ENCODE measurements around the gene PWP2. TPM values are rescaled to one million over a fixed set of nuclear protein-coding genes. Genes with fewer than 3 reads are reported as not detected.

The PWP2 gene
- total and polyA plus RNA-seq, 5 donors from 2014 or later = 0.78 to 17.6 (median 7.1) TPM

GRCh38 chr21:44084496-44085241 lies 22.5 kb upstream of the PWP2 start:
- H3K36me3 Mint-ChIP-seq = peaks cover 61% of the 10 kb centered on the region
- peak overlapping the region; percentile 83 for H3K27ac ChIP-seq (ENCODE audit: insufficient read depth, low read length, poor library complexity, severe bottlenecking)
- no peak for DNase-seq

GRCh38 chr21:44085491-44086321 lies 21.5 kb upstream of the PWP2 start:
- Mint-ChIP-seq H3K4me1 (peaks cover 13 to 91% (median 60%) of the 10 kb centered on the region in 4 donors), H3K27me3 (peaks cover 4% of the 10 kb centered on the region), H3K9me3 (no peaks in the 10 kb centered on the region), H3K36me3 (peaks cover 61% of the 10 kb centered on the region), H3K4me3 (peak overlapping the region in 3 of 4 donors; percentile 22 to 78 (median 42)), H3K27ac (peak overlapping the region; percentile 96 to 97 (median 97))
- no peaks in the 10 kb centered on the region for H3K27me3 ChIP-seq (ENCODE audit: control insufficient read depth, insufficient read depth, low read length)
- H3K9me3 ChIP-seq (ENCODE audit: control insufficient read depth in 2 of 2, low read length in 2 of 2) = no peaks in the 10 kb centered on the region
- H3K27ac ChIP-seq (ENCODE audit: insufficient read depth, low read length, poor library complexity, severe bottlenecking) = peak overlapping the region; percentile 83
- no peak for DNase-seq
- peaks cover 70% of the 10 kb centered on the region for H3K36me3 ChIP-seq (ENCODE audit: control insufficient read depth, insufficient read depth, low read length)
- H3K4me3 ChIP-seq (ENCODE audit: low read depth, low read length) = no peak overlapping the region
- H3K4me1 ChIP-seq (ENCODE audit: control insufficient read depth, insufficient read depth, low read length, poor library complexity, severe bottlenecking) = peaks cover 88% of the 10 kb centered on the region
- ATAC-seq (ENCODE audit: low read depth in 2 of 2) = no peak

More at GRCh38 chr21:44084496-44085241, 22.5 kb upstream of the PWP2 start:
- Mint-ChIP-seq H3K4me3 (peak overlapping the region; percentile 22 to 85 (median 59)), H3K9me3 (no peaks in the 10 kb centered on the region), H3K27ac (peak overlapping the region; percentile 96 to 97 (median 97)), H3K4me1 (peaks cover 17 to 82% (median 56%) of the 10 kb centered on the region in 4 donors), H3K27me3 (peaks cover 4% of the 10 kb centered on the region)
- Histone ChIP-seq H3K27me3 (ENCODE audit: control insufficient read depth, insufficient read depth, low read length) (no peaks in the 10 kb centered on the region), H3K36me3 (ENCODE audit: control insufficient read depth, insufficient read depth, low read length) (peaks cover 70% of the 10 kb centered on the region), H3K9me3 (ENCODE audit: control insufficient read depth in 2 of 2, low read length in 2 of 2) (no peaks in the 10 kb centered on the region), H3K4me1 (ENCODE audit: control insufficient read depth, insufficient read depth, low read length, poor library complexity, severe bottlenecking) (peaks cover 77% of the 10 kb centered on the region), H3K4me3 (ENCODE audit: low read depth, low read length) (peak overlapping the region; percentile 53)
- ATAC-seq (ENCODE audit: low read depth in 2 of 2) = no peak

- H3K36me3 Mint-ChIP-seq = peaks cover 54% of the 10 kb centered on the region
- Histone ChIP-seq H3K36me3 (ENCODE audit: control insufficient read depth, insufficient read depth, low read length) (peaks cover 69% of the 10 kb centered on the region), H3K4me1 (ENCODE audit: control insufficient read depth, insufficient read depth, low read length, poor library complexity, severe bottlenecking) (peaks cover 88% of the 10 kb centered on the region), H3K27me3 (ENCODE audit: control insufficient read depth, insufficient read depth, low read length) (no peaks in the 10 kb centered on the region), H3K4me3 (ENCODE audit: low read depth, low read length) (no peak overlapping the region), H3K27ac (ENCODE audit: insufficient read depth, low read length, poor library complexity, severe bottlenecking) (peak overlapping the region; percentile 83), H3K9me3 (ENCODE audit: control insufficient read depth in 2 of 2, low read length in 2 of 2) (no peaks in the 10 kb centered on the region)
- no peaks in the 10 kb centered on the region for H3K9me3 Mint-ChIP-seq
- H3K4me3 Mint-ChIP-seq = no peak overlapping the region
- peak overlapping the region; percentile 96 to 97 (median 97) for H3K27ac Mint-ChIP-seq
- H3K4me1 Mint-ChIP-seq = peaks cover 13 to 87% (median 56%) of the 10 kb centered on the region in 4 donors
- DNase-seq (no peak), ATAC-seq (ENCODE audit: low read depth in 2 of 2) (no peak)
- peaks cover 4% of the 10 kb centered on the region for H3K27me3 Mint-ChIP-seq
These were observed 20.4 kb upstream of the PWP2 start for GRCh38 chr21:44086636-44087425.

- Histone ChIP-seq H3K27ac (ENCODE audit: insufficient read depth, low read length, poor library complexity, severe bottlenecking) (peak overlapping the region; percentile 83), H3K27me3 (ENCODE audit: control insufficient read depth, insufficient read depth, low read length) (no peaks in the 10 kb centered on the region), H3K4me3 (ENCODE audit: low read depth, low read length) (no peak overlapping the region), H3K9me3 (ENCODE audit: control insufficient read depth in 2 of 2, low read length in 2 of 2) (no peaks in the 10 kb centered on the region), H3K36me3 (ENCODE audit: control insufficient read depth, insufficient read depth, low read length) (peaks cover 67% of the 10 kb centered on the region), H3K4me1 (ENCODE audit: control insufficient read depth, insufficient read depth, low read length, poor library complexity, severe bottlenecking) (peaks cover 81% of the 10 kb centered on the region)
- H3K4me1 Mint-ChIP-seq = peaks cover 13 to 84% (median 54%) of the 10 kb centered on the region in 4 donors
- H3K9me3 Mint-ChIP-seq = no peaks in the 10 kb centered on the region
- H3K27ac Mint-ChIP-seq = peak overlapping the region; percentile 91 to 98 (median 97)
- ATAC-seq (ENCODE audit: low read depth in 2 of 2) (no peak), DNase-seq (no peak)
- peaks cover 4% of the 10 kb centered on the region for H3K27me3 Mint-ChIP-seq
- peaks cover 52% of the 10 kb centered on the region for H3K36me3 Mint-ChIP-seq
- H3K4me3 Mint-ChIP-seq = peak overlapping the region in 3 of 4 donors; percentile 13 to 59 (median 19)
These were observed 19.5 kb upstream of the PWP2 start for GRCh38 chr21:44087426-44088400.

GRCh38 chr21:44088401-44088780 lies 18.8 kb upstream of the PWP2 start:
- Histone ChIP-seq H3K27me3 (ENCODE audit: control insufficient read depth, insufficient read depth, low read length) (no peaks in the 10 kb centered on the region), H3K4me1 (ENCODE audit: control insufficient read depth, insufficient read depth, low read length, poor library complexity, severe bottlenecking) (peaks cover 74% of the 10 kb centered on the region), H3K27ac (ENCODE audit: insufficient read depth, low read length, poor library complexity, severe bottlenecking) (peak overlapping the region; percentile 76), H3K36me3 (ENCODE audit: control insufficient read depth, insufficient read depth, low read length) (peaks cover 69% of the 10 kb centered on the region), H3K9me3 (ENCODE audit: control insufficient read depth in 2 of 2, low read length in 2 of 2) (no peaks in the 10 kb centered on the region), H3K4me3 (ENCODE audit: low read depth, low read length) (no peak overlapping the region)
- ATAC-seq (ENCODE audit: low read depth in 2 of 2) = no peak
- Mint-ChIP-seq H3K9me3 (no peaks in the 10 kb centered on the region), H3K27me3 (peaks cover 4% of the 10 kb centered on the region), H3K36me3 (peaks cover 45% of the 10 kb centered on the region), H3K27ac (peak overlapping the region; percentile 94 to 98 (median 97)), H3K4me3 (peak overlapping the region in 1 of 4 donors; percentile 19), H3K4me1 (peaks cover 11 to 77% (median 47%) of the 10 kb centered on the region in 4 donors)
- DNase-seq = no peak

DNA sequence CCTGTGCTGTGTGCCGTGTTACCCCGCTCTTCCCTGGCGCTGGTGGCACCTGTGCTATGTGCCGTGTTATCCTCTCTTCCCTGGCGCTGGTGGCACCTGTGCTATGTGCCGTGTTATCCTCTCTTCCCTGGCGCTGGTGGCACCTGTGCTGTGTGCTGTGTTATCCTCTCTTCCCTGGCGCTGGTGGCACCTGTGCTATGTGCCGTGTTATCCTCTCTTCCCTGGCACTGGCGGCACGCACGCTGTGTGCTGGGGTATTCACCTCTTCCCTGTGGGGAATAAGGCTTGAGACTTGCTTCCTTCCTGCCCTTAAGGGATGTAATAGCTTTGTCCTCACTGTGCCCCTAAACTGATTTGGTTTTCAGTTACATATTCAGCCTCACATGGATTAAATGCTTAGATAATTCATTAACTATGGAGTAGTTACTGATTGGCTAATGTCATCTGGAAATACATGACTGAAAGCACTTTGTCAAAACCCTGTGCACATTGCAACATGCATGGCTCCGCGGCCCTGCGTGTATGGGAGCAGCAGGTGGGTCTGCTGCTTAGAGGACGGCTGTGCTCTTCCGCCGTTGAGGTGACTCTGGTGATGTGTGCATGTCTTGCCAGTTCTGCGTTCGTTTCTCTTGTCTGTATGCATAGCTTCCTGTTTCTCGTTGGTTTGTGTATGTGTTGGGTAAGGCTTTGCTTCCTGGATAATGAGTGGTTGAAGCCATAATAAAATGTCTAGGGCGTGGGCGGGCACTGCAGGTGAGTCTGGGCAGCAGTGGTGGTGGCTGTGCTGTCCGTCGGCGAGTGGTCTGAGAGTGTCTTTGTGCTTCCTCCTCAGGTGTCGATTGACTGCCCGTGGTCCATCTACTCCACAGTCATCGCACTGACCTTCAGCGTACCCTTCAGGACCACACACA lies 17.9 kb upstream of the PWP2 start:
- Histone ChIP-seq H3K27me3 (ENCODE audit: control insufficient read depth, insufficient read depth, low read length) (no peaks in the 10 kb centered on the region), H3K36me3 (ENCODE audit: control insufficient read depth, insufficient read depth, low read length) (peaks cover 77% of the 10 kb centered on the region), H3K4me3 (ENCODE audit: low read depth, low read length) (peak overlapping the region; percentile 45), H3K9me3 (ENCODE audit: control insufficient read depth in 2 of 2, low read length in 2 of 2) (no peaks in the 10 kb centered on the region), H3K27ac (ENCODE audit: insufficient read depth, low read length, poor library complexity, severe bottlenecking) (peak overlapping the region; percentile 76), H3K4me1 (ENCODE audit: control insufficient read depth, insufficient read depth, low read length, poor library complexity, severe bottlenecking) (peaks cover 65% of the 10 kb centered on the region)
- Mint-ChIP-seq H3K27ac (peak overlapping the region; percentile 94 to 98 (median 97)), H3K27me3 (peaks cover 4% of the 10 kb centered on the region), H3K36me3 (peaks cover 49% of the 10 kb centered on the region), H3K4me1 (peaks cover 7 to 74% (median 42%) of the 10 kb centered on the region in 4 donors), H3K9me3 (no peaks in the 10 kb centered on the region), H3K4me3 (peak overlapping the region; percentile 43 to 81 (median 69))
- peak; percentile 31 to 89 (median 72) for DNase-seq
- ATAC-seq (ENCODE audit: low read depth in 2 of 2) = peak; percentile 95 to 96

Measured in CD4-positive, CD25-positive, alpha-beta regulatory T cell (primary cell).